GM21528 (cell line): Measurements from ENCODE around the gene HOXA9.

Experiments used
- ATAC-seq: cut with Tn5 transposase; IDR thresholded peaks from one replicate; pipeline ENCODE4 v1.9.1; 2021; ENCODE audit warnings: mild to moderate bottlenecking, moderate library complexity; ENCODE audit not compliant: unreplicated experiment, low FRiP score

Gene HOXA9

GRCh38 chr7:27156508-27156898 lies 8.8 kb downstream of the HOXA9 start, which contains the start of gene HOXA7:
Gene HOXA7 (minus strand): TSS chr7:27156675. CDS start chr7:27156545, 130 bp downstream.
- no peak for ATAC-seq

GRCh38 chr7:27155816-27156507 lies 9.4 kb downstream of the HOXA9 start:
- no peak for ATAC-seq

- ATAC-seq: no peak
These were observed 10.2 kb downstream of the HOXA9 start for GRCh38 chr7:27154901-27155815.

- ATAC-seq: no peak
These were observed 11.0 kb downstream of the HOXA9 start for GRCh38 chr7:27154369-27154768.

GRCh38 chr7:27153526-27153925 lies 11.8 kb downstream of the HOXA9 start:
- ATAC-seq: no peak

- ATAC-seq: no peak
These were observed 12.4 kb downstream of the HOXA9 start for GRCh38 chr7:27152816-27153442.

GRCh38 chr7:27151931-27152815 lies 13.2 kb downstream of the HOXA9 start, which contains the start of gene HOXA3:
Gene HOXA3 (minus strand): TSS chr7:27152583. CDS start chr7:27110640, 41,943 bp downstream.
- ATAC-seq: no peak

- ATAC-seq: no peak
These were observed 13.9 kb downstream of the HOXA9 start for GRCh38 chr7:27151341-27151930.

- no peak for ATAC-seq
These were observed 14.6 kb downstream of the HOXA9 start for GRCh38 chr7:27150568-27151340.

GRCh38 chr7:27149842-27150567 lies 15.3 kb downstream of the HOXA9 start:
- no peak for ATAC-seq

GRCh38 chr7:27148756-27149641 lies 16.3 kb downstream of the HOXA9 start:
- ATAC-seq: no peak

- no peak for ATAC-seq
These were observed 17.1 kb downstream of the HOXA9 start for GRCh38 chr7:27148031-27148755.

- no peak for ATAC-seq
These were observed 17.9 kb downstream of the HOXA9 start, which contains the start of gene HOXA6 for GRCh38 chr7:27147199-27148030. Gene HOXA6 (minus strand): TSS chr7:27147774. CDS start chr7:27147749, 25 bp downstream.

- ATAC-seq: no peak
These were observed 18.7 kb downstream of the HOXA9 start for GRCh38 chr7:27146491-27147198.

- no peak for ATAC-seq
These were observed 19.4 kb downstream of the HOXA9 start for GRCh38 chr7:27145914-27146412.
